ENCODE data around the gene RHAG. TPM values are rescaled to one million over a fixed set of nuclear protein-coding genes. Genes with fewer than 3 reads are reported as not detected.

Gene RHAG
- total RNA-seq, 2 experiments from 2014 or later = not detected

DNA sequence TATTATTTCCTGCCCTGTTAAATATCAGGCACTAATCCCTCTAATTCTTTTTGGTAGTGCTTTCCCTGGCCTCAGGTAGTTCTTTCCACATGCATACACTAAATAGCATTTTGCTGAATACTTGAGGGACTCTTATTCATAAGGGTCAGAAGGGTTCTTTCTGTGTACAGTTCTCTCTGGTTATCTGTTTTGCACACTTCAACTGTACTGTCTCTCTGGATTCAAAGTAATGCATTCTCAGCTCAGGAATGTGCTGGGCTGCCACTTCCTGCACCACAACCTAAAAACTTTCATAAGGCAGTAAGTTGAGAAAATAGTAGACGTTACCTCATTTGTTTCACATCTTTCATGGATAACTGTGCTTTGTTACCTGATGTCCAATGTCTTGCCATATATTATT, 54.1 kb downstream of the RHAG start:
- no peak overlapping the region for H3K27ac Mint-ChIP-seq
- ChIA-PET POLR2A (no interaction called here), CTCF (no interaction called here)
- ATAC-seq (no peak), DNase-seq (no peak)
- H3K4me3 Mint-ChIP-seq = no peak overlapping the region
- H3K4me1 Mint-ChIP-seq (ENCODE audit: low read depth) = no peaks in the 10 kb centered on the region
- TF ChIP-seq CTCF (IDR thresholded peaks at IDR 0.05) = no peak
- intact Hi-C loops (cut with micrococcal nuclease) = no loop called here
- H3K27me3 Mint-ChIP-seq = peaks cover 1% of the 10 kb centered on the region
- no peaks in the 10 kb centered on the region for H3K9me3 Mint-ChIP-seq
- no peaks in the 10 kb centered on the region for H3K36me3 Mint-ChIP-seq (ENCODE audit: low read depth)

DNA sequence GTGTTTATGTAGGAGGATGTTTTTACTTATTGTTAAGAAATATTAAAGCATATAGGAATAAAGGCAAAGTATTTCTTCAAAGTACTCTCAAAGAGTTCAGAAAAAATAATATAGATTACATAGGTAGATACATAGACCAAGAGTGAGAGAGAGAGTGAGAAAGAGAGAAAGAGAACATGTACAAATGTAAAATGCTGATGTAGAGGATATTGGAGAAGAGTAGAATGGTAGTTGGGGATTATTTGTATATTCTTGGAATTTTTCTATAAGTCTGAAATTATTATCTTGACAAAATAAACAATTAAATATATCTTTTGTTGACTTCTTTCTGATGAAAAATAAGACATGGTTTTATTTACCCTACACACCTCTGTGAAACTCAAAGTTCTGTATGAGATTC, 57.0 kb downstream of the RHAG start:
- POLR2A ChIA-PET = no interaction called here
- Mint-ChIP-seq H3K9me3 (no peaks in the 10 kb centered on the region), H3K4me1 (ENCODE audit: low read depth) (no peaks in the 10 kb centered on the region), H3K36me3 (ENCODE audit: low read depth) (no peaks in the 10 kb centered on the region), H3K4me3 (no peak overlapping the region), H3K27ac (no peak overlapping the region), H3K27me3 (peaks cover 1% of the 10 kb centered on the region)
- intact Hi-C loops (cut with micrococcal nuclease) = no loop called here
- TF ChIP-seq CTCF (IDR thresholded peaks at IDR 0.05) = no peak
- DNase-seq (no peak), ATAC-seq (no peak)
- CTCF ChIA-PET = no interaction called here

DNA sequence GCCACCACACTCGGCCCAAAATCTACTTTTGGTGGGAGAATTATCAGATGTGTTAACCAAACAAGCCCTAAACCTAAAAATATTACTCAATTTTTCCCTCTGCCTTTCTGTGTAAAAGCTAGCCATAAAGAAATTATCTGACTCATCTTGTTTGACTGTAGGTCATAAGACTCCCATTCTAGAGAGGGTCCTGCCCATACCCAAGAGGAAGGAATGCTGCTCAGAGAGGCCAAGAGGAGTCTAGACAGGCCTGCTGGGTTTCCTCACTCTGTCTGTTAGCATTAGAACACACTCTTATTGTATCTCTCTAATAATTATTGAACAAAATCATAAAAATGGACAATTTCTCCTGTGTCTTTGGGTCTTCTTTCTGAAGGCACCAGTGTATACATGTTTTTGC, 60.0 kb downstream of the RHAG start:
- Mint-ChIP-seq H3K36me3 (ENCODE audit: low read depth) (no peaks in the 10 kb centered on the region), H3K4me1 (ENCODE audit: low read depth) (no peaks in the 10 kb centered on the region), H3K27me3 (peaks cover 1% of the 10 kb centered on the region), H3K9me3 (no peaks in the 10 kb centered on the region), H3K27ac (no peak overlapping the region), H3K4me3 (no peak overlapping the region)
- ChIA-PET POLR2A (no interaction called here), CTCF (no interaction called here)
- ATAC-seq = no peak
- no peak for TF ChIP-seq CTCF (IDR thresholded peaks at IDR 0.05)
- intact Hi-C loops (cut with micrococcal nuclease) = no loop called here
- no peak for DNase-seq

DNA sequence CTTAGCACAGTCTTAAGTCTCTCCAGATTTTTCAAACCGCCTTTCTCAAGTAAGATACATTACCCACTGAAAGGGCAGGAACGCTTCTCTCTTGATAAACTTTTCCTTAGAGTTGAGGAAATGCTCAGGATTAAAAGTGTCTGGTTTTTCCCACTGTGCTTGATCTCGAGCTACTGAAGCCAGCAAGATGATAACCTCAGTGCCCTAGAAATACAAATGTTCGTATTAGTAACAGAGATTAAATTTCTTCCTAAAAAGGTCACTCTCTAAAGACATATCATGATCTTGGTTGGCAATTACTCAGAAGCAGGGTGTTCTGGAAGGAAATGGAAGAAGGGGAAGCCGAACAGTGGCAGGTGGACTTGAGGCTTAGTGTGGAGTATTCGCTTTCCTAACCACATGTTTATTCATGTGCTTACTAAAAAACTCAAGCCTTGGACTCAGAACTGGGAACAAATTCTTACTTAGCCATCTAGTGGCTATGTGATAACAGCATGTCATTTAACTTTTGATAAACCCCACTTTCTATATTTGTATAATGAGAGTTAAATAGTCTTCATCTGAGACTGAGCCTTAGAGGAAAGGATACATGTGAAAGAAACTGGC, 66.1 kb downstream of the RHAG start:
- intact Hi-C loops (cut with micrococcal nuclease) = no loop called here

GRCh38 chr6:49565855-49566254, 70.8 kb downstream of the RHAG start:
- CTCF ChIA-PET = interaction anchor here (2.9 kb wide), 1 partner anchor 34 kb away, joined by 11 read pairs; no protein-coding TSS in a partner anchor
- DNase-seq = no peak

More for the DNA sequence above, 66.1 kb downstream of the RHAG start:
- Mint-ChIP-seq H3K27ac (no peak overlapping the region), H3K9me3 (no peaks in the 10 kb centered on the region), H3K4me1 (ENCODE audit: low read depth) (no peaks in the 10 kb centered on the region), H3K36me3 (ENCODE audit: low read depth) (no peaks in the 10 kb centered on the region), H3K4me3 (no peak overlapping the region), H3K27me3 (peaks cover 10% of the 10 kb centered on the region)
- POLR2A ChIA-PET = no interaction called here
- no peak for ATAC-seq
- no peak for TF ChIP-seq CTCF (IDR thresholded peaks at IDR 0.05)
- CTCF ChIA-PET = interaction anchor here (0.8 to 2.2 kb wide), 2 partner anchors 38 to 146 kb away, joined by 3 to 7 read pairs; no protein-coding TSS in a partner anchor
- no peak for DNase-seq

More at GRCh38 chr6:49565855-49566254, 70.8 kb downstream of the RHAG start:
- no peak for TF ChIP-seq CTCF (IDR thresholded peaks at IDR 0.05)
- POLR2A ChIA-PET = no interaction called here
- intact Hi-C loops (cut with micrococcal nuclease) = no loop called here
- Mint-ChIP-seq H3K27me3 (peaks cover 15% of the 10 kb centered on the region), H3K36me3 (ENCODE audit: low read depth) (no peaks in the 10 kb centered on the region), H3K27ac (no peak overlapping the region), H3K4me3 (no peak overlapping the region), H3K9me3 (peaks cover 4% of the 10 kb centered on the region), H3K4me1 (ENCODE audit: low read depth) (no peaks in the 10 kb centered on the region)
- no peak for ATAC-seq
